ENCODE measurements around the gene SLC26A9. TPM values are rescaled to one million over a fixed set of nuclear protein-coding genes. Genes with fewer than 3 reads are reported as not detected.

The SLC26A9 gene
- polyA plus RNA-seq, 1 of the 3 experiments (the other 2 are of a cell fraction), result not detected

- Histone ChIP-seq H3K4me1 (ENCODE audit: control insufficient read depth in 1 of 2, insufficient read depth in 2 of 2, low read depth in 1 of 2, low read length in 1 of 2) (peaks cover 0 to 11% of the 10 kb centered on the region in 2 experiments; a peak in 1 of 4 replicates), H3K79me2 (ENCODE audit: insufficient read depth) (no peaks in the 10 kb centered on the region), H3K27me3 (ENCODE audit: insufficient read depth) (no peaks in the 10 kb centered on the region), H3K9ac (no peak overlapping the region), H3F3A (replicated peaks; ENCODE audit: insufficient read depth) (no peaks in the 10 kb centered on the region), H2AFZ (ENCODE audit: low read depth) (no peak overlapping the region), H3K36me3 (replicated peaks in 1 of 2; ENCODE audit: control insufficient read depth in 1 of 2, insufficient read depth in 2 of 2, low read length in 1 of 2) (no peaks in the 10 kb centered on the region), H3K9me3 (no peaks in the 10 kb centered on the region), H3K4me3 (ENCODE audit: low read depth in 2 of 2, low read length in 1 of 2) (no peak overlapping the region), H3K27ac (ENCODE audit: low read depth in 2 of 2, low read length in 1 of 2) (no peak overlapping the region), H4K20me1 (ENCODE audit: insufficient read depth) (no peaks in the 10 kb centered on the region), H3K4me2 (no peak overlapping the region), H3K9me2 (no peaks in the 10 kb centered on the region)
- CTCF ChIA-PET, result interaction anchor here (2.6 to 12.5 kb wide), 9 partner anchors 9 to 317 kb away, joined by 6 to 366 read pairs (median 73); partner anchors contain the start of gene SLC26A9
- no peak for TF ChIP-seq MAX (IDR thresholded peaks at IDR 0.05; ENCODE audit: low read depth)
- no peak for TF ChIP-seq PBX3 (IDR thresholded peaks at IDR 0.05)
- no peak for TF ChIP-seq CTCF (IDR thresholded peaks at IDR 0.05)
- no peak for TF ChIP-seq RCOR1 (IDR thresholded peaks at IDR 0.05; ENCODE audit: low read length)
- no peak for TF ChIP-seq POLR2AphosphoS5 (IDR thresholded peaks at IDR 0.05; ENCODE audit: low read depth, low read length)
- no peak for TF ChIP-seq ZBTB33 (IDR thresholded peaks at IDR 0.05; ENCODE audit: borderline replicate concordance, low read depth)
- no peak for TF ChIP-seq EP300 (IDR thresholded peaks at IDR 0.05; ENCODE audit: borderline replicate concordance in 1 of 2, low read depth in 1 of 2, low read length in 1 of 2)
- no peak for TF ChIP-seq FOSL2 (IDR thresholded peaks at IDR 0.05; ENCODE audit: borderline replicate concordance, low read depth)
- TF ChIP-seq GABPA (IDR thresholded peaks at IDR 0.05; ENCODE audit: low read depth), result no peak
- no peak for TF ChIP-seq TAF1 (IDR thresholded peaks at IDR 0.05; ENCODE audit: borderline replicate concordance, low read depth, low read length)
- no peak for TF ChIP-seq RXRA (IDR thresholded peaks at IDR 0.05; ENCODE audit: borderline replicate concordance, low read depth)
- no peak for TF ChIP-seq NFIC (IDR thresholded peaks at IDR 0.05; ENCODE audit: borderline replicate concordance)
- POLR2A ChIA-PET, result interaction anchor here (1.7 to 2.2 kb wide), 2 partner anchors 84 to 184 kb away, joined by 3 to 8 read pairs; no protein-coding TSS in a partner anchor
- WGBS (ENCODE audit: low lambda C conversion rate), result 76% methylated on average over 15 of the region's 15 CpGs
- DNase-seq, result peak; percentile 39
These were observed 32.2 kb upstream of the SLC26A9 start for GRCh38 chr1:205975387-205975998.
